ENCODE results near the gene MYO9A.

Gene MYO9A

GRCh38 chr15:71804695-71805470 is 313.1 kb downstream of the MYO9A start:
- DNase-seq, result no peak

- no peak for DNase-seq
Observed at GRCh38 chr15:71804226-71804625, 313.7 kb downstream of the MYO9A start.

- no peak for DNase-seq
Observed at GRCh38 chr15:71802770-71803169, 315.2 kb downstream of the MYO9A start.

GRCh38 chr15:71801935-71802655 is 315.9 kb downstream of the MYO9A start:
- DNase-seq, result no peak

DNA sequence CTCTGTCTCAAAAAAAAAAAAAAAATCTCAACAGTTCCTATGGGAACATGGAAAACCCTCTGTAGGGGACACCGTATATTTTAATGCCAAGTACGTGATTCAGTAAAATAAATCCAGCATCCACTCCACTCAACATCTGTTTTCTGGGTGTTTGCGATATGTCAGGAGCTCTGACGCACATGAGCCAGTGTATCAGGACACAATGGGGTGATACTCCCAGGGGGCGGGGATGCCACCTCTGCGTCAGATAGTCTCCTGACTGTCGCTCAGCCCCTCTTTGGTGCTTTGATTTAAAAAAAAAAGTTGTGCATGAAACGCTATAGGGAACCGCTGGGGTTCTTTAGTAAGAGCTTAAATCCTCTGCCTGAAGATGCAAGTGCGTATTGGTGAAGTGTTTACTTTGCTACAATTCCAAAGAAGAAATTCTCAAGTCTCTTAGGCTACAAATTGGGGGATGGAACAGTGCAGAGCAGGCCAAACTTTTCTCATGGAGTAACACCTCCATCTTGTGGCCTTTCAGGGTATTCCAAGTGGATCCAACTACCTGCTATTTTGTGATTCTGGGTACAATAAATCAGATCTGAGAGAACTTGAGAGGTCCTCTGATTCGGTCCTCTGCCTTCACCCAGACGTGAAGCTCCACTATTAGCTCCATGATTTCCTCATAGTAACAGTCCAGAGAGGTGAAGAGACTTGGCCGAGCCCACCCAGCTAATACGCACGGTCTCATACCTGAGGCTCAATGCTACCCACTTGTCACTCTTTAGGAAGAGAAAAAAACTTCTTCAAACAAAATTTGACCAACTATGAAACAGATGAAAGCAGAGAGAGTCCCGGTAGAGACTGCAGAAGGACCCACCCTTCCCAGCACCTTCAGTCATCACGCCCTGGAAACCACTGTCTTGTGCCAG is 316.9 kb downstream of the MYO9A start:
- DNase-seq, result peak; percentile 47

GRCh38 chr15:71800190-71800589 is 317.8 kb downstream of the MYO9A start:
- DNase-seq, result no peak

DNA sequence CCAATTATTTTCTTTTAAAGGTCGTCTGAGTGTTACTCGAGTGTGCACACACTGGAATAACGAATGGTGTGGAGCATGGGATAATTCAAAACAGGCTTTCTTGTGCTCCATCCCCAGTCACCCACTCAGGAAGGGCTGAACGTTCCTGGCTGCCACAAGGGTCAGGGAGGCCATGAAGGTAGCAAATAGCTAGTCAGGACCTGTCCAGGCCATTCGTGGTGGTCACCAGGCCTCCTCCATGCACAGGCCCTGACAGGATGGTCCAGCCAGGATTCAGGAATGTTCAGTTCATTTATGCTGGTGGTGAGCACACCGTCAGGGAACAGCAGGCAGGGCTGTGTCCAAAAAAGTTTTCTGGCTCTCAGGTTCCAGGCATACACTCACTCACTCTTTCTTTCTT is 319.3 kb downstream of the MYO9A start:
- DNase-seq, result no peak

- DNase-seq, result no peak
Observed at GRCh38 chr15:71792521-71792920, 325.4 kb downstream of the MYO9A start.

GRCh38 chr15:71791975-71792374 is 326.0 kb downstream of the MYO9A start:
- DNase-seq, result no peak

- no peak for DNase-seq
Observed at GRCh38 chr15:71790081-71790480, 327.9 kb downstream of the MYO9A start.

GRCh38 chr15:71789616-71790015 is 328.3 kb downstream of the MYO9A start:
- DNase-seq, result no peak

DNA sequence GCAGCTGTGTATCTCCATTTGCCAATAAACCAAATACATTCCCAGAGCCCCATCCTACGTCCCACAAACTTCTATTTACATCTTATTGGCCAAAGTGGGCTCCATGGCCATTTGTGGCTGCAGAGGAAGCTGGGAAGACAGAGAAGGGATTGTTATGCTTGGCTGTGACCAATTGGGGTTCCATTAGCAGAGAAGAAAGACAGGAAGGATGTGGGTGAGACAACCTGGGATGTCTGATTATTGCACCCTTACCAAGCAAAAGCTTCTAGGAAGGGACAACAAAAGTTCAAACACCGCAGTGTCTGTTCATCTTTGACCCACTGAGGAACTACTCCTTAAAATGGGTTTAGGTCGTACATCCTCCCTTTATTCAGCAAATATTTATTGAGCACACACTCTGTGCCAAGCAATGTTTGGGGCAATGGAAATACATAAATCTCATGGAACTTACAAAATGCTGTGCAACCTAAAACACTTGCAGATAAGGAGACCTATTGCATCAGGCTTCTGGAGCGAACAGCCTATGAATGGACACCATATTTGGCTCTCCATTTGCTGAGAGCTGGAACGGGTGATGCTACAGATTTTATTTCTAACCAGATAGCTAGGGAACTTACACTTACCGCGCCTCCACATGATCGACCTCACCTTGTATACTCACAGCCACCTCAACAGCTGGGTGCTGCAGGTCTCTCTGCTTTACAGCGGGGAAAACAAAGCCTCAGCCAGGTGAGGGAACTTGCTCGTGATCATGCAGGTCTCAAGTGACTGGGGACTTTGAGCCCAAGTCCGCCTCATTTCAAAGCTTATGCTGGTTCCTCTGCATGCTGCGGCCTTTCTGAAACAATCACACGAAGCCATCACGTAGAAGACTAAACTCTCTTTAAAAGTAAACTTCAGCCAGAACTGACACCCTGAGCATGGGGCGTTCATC is 329.0 kb downstream of the MYO9A start:
- no peak for DNase-seq

- DNase-seq, result no peak
Observed at GRCh38 chr15:71786673-71787072, 331.3 kb downstream of the MYO9A start.

DNA sequence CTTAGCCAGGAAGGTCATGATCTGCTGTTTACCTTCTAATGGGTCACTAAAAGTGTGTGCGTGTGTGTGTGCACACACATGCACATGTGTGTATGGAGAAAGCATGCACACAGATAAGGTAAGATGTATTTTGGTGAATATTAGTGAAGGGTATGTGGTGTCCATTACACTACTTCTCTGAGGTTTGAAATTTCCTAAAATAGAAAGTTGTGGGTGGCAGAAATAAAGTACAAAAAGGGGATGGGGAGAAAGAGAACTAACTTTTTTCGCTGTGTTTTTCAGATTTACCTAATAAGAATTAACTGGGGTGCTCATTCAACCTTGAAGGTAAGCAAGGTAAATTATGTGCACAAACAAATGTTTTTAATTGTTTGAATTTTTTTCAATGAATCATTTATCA is 332.0 kb downstream of the MYO9A start:
- no peak for DNase-seq

GRCh38 chr15:71784719-71785118 is 333.2 kb downstream of the MYO9A start:
- DNase-seq, result no peak

- DNase-seq, result no peak
Observed at GRCh38 chr15:71782422-71783165, 335.4 kb downstream of the MYO9A start.

- no peak for DNase-seq
Observed at GRCh38 chr15:71781965-71782265, 336.0 kb downstream of the MYO9A start.

- no peak for DNase-seq
Observed at GRCh38 chr15:71781179-71781964, 336.6 kb downstream of the MYO9A start.

- DNase-seq, result peak; percentile 30
Observed at GRCh38 chr15:71780115-71780976, 337.6 kb downstream of the MYO9A start.

All from COR-L47 (cell line).